ENCODE results near the gene GALC.

The GALC gene

GRCh38 chr14:87952307-87953094, 40.5 kb downstream of the GALC start:
- no peak for DNase-seq

- DNase-seq, result no peak
Measured at GRCh38 chr14:87944987-87945604, 47.9 kb downstream of the GALC start.

GRCh38 chr14:87940894-87941293, 52.1 kb downstream of the GALC start:
- DNase-seq, result no peak

- no peak for DNase-seq
Measured at GRCh38 chr14:87940382-87940781, 52.6 kb downstream of the GALC start.

- DNase-seq, result no peak
Measured at GRCh38 chr14:87935886-87936285, 57.1 kb downstream of the GALC start.

GRCh38 chr14:87935081-87935828, 57.7 kb downstream of the GALC start:
- no peak for DNase-seq

GRCh38 chr14:87934185-87934584, 58.8 kb downstream of the GALC start:
- no peak for DNase-seq

GRCh38 chr14:87916886-87917275, 76.1 kb downstream of the GALC start:
- no peak for DNase-seq

GRCh38 chr14:87916103-87916885, 76.7 kb downstream of the GALC start:
- DNase-seq, result no peak

- DNase-seq, result no peak
Measured at GRCh38 chr14:87908550-87908949, 84.4 kb downstream of the GALC start.

- DNase-seq, result no peak
Measured at GRCh38 chr14:87901652-87902051, 91.3 kb downstream of the GALC start.

GRCh38 chr14:87901236-87901635, 91.7 kb downstream of the GALC start:
- no peak for DNase-seq

- DNase-seq, result no peak
Measured at GRCh38 chr14:87899228-87899627, 93.8 kb downstream of the GALC start.

GRCh38 chr14:87898301-87898700, 94.7 kb downstream of the GALC start:
- DNase-seq, result no peak

- peak; percentile 64 for DNase-seq
Measured at GRCh38 chr14:87896393-87897380, 96.3 kb downstream of the GALC start.

GRCh38 chr14:87894920-87895319, 98.1 kb downstream of the GALC start:
- DNase-seq, result no peak

- DNase-seq, result no peak
Measured at GRCh38 chr14:87892763-87893162, 100.2 kb downstream of the GALC start.

GRCh38 chr14:87888136-87888999, 104.6 kb downstream of the GALC start:
- DNase-seq, result no peak

GRCh38 chr14:87883750-87884149, 109.2 kb downstream of the GALC start:
- DNase-seq, result no peak

Data from NCI-H524 treated with DMSO at 0.1 percent for 48 hours (cell line).